ENCODE results near the gene RAD21L1.

- no peak for TF ChIP-seq CTCF (IDR thresholded peaks at IDR 0.05; ENCODE audit: low read depth, low read length)
- no peak for TF ChIP-seq POLR2A (IDR thresholded peaks at IDR 0.05; ENCODE audit: extremely low read depth, insufficient read length)
Measured at GRCh38 chr20:1212023-1212422, 13.8 kb upstream of the RAD21L1 start.
